IPS-18c (cell line): Measurements from ENCODE around the gene TUBB8B.
"Not testable (repeated sequence)": the region's sequence is repeated elsewhere in the genome, so short reads cannot be mapped to it uniquely, and the experiment has no call there.

ENCODE experiments used
- H3K4me3 ChIP-seq: 2 replicates; pipeline ENCODE4 v1.7.0; 2013; ENCODE audit warnings: low read depth, mild to moderate bottlenecking, low read length, moderate library complexity; ENCODE audit not compliant: insufficient read depth
- H3K9me3 ChIP-seq: one replicate; pipeline ENCODE4 v1.6.1; 2013; ENCODE audit warnings: mild to moderate bottlenecking, low read length, moderate library complexity; ENCODE audit not compliant: control insufficient read depth, insufficient read depth

The TUBB8B gene

GRCh38 chr18:63656-64055 is 14.2 kb upstream of the TUBB8B start:
- H3K9me3 ChIP-seq, result peaks cover 12% of the 10 kb centered on the region

GRCh38 chr18:54388-54787 is 5.0 kb upstream of the TUBB8B start:
- H3K9me3 ChIP-seq, H3K4me3 ChIP-seq: not testable (repeated sequence)

More at GRCh38 chr18:63656-64055, 14.2 kb upstream of the TUBB8B start:
- H3K4me3 ChIP-seq, result not testable (repeated sequence)

- H3K9me3 ChIP-seq, H3K4me3 ChIP-seq: not testable (repeated sequence)
These were observed 719 bp downstream of the TUBB8B start for GRCh38 chr18:48696-49095.

- H3K4me3 ChIP-seq, H3K9me3 ChIP-seq: not testable (repeated sequence)
These were observed 36.2 kb downstream of the TUBB8B start for GRCh38 chr18:13177-13576.

GRCh38 chr18:12773-13172 is 36.6 kb downstream of the TUBB8B start:
- not testable (repeated sequence) for H3K9me3 ChIP-seq, H3K4me3 ChIP-seq

GRCh38 chr18:11383-12274 is 37.8 kb downstream of the TUBB8B start:
- not testable (repeated sequence) for H3K9me3 ChIP-seq, H3K4me3 ChIP-seq

- not testable (repeated sequence) for H3K4me3 ChIP-seq, H3K9me3 ChIP-seq
These were observed 38.7 kb downstream of the TUBB8B start for GRCh38 chr18:10624-11184.

- not testable (repeated sequence) for H3K9me3 ChIP-seq, H3K4me3 ChIP-seq
These were observed 39.5 kb downstream of the TUBB8B start for GRCh38 chr18:9937-10336.
